Measurements from ENCODE around the gene NFIB. TPM values are rescaled to one million over a fixed set of nuclear protein-coding genes. Genes with fewer than 3 reads are reported as not detected.

The NFIB gene
- total RNA-seq, 2 experiments from 2014 or later = not detected

- Mint-ChIP-seq H3K27me3 (no peaks in the 10 kb centered on the region), H3K27ac (no peak overlapping the region), H3K4me1 (no peaks in the 10 kb centered on the region), H3K4me3 (no peak overlapping the region), H3K9me3 (no peaks in the 10 kb centered on the region), H3K36me3 (ENCODE audit: low read depth) (no peaks in the 10 kb centered on the region)
- ChIA-PET POLR2A (no interaction called here), CTCF (no interaction called here)
- no peak for DNase-seq
Measured at GRCh38 chr9:14164908-14165307, 149.0 kb downstream of the NFIB start.

- H3K27me3 Mint-ChIP-seq = no peaks in the 10 kb centered on the region
- ChIA-PET POLR2A (no interaction called here), CTCF (no interaction called here)
- no peak overlapping the region for H3K27ac Mint-ChIP-seq
- no peak overlapping the region for H3K4me3 Mint-ChIP-seq
- peaks cover 3% of the 10 kb centered on the region for H3K4me1 Mint-ChIP-seq
- DNase-seq = no peak
- no peaks in the 10 kb centered on the region for H3K9me3 Mint-ChIP-seq
- H3K36me3 Mint-ChIP-seq (ENCODE audit: low read depth) = no peaks in the 10 kb centered on the region
Measured at GRCh38 chr9:14159440-14160216, 154.3 kb downstream of the NFIB start.

GRCh38 chr9:14158916-14159315 lies 155.0 kb downstream of the NFIB start:
- no peaks in the 10 kb centered on the region for H3K9me3 Mint-ChIP-seq
- H3K27ac Mint-ChIP-seq = no peak overlapping the region
- no peak overlapping the region for H3K4me3 Mint-ChIP-seq
- peaks cover 3% of the 10 kb centered on the region for H3K4me1 Mint-ChIP-seq
- H3K27me3 Mint-ChIP-seq = no peaks in the 10 kb centered on the region
- ChIA-PET CTCF (no interaction called here), POLR2A (no interaction called here)
- no peak for DNase-seq
- no peaks in the 10 kb centered on the region for H3K36me3 Mint-ChIP-seq (ENCODE audit: low read depth)

GRCh38 chr9:14158136-14158813 lies 155.7 kb downstream of the NFIB start:
- Mint-ChIP-seq H3K9me3 (no peaks in the 10 kb centered on the region), H3K27me3 (no peaks in the 10 kb centered on the region), H3K4me1 (peaks cover 3% of the 10 kb centered on the region), H3K36me3 (ENCODE audit: low read depth) (no peaks in the 10 kb centered on the region), H3K4me3 (no peak overlapping the region), H3K27ac (no peak overlapping the region)
- DNase-seq = no peak
- CTCF ChIA-PET = no interaction called here
- POLR2A ChIA-PET = no interaction called here

- H3K4me3 Mint-ChIP-seq = no peak overlapping the region
- H3K27me3 Mint-ChIP-seq = no peaks in the 10 kb centered on the region
- H3K36me3 Mint-ChIP-seq (ENCODE audit: low read depth) = no peaks in the 10 kb centered on the region
- POLR2A ChIA-PET = no interaction called here
- no peak for DNase-seq
- peaks cover 3% of the 10 kb centered on the region for H3K4me1 Mint-ChIP-seq
- no peak overlapping the region for H3K27ac Mint-ChIP-seq
- CTCF ChIA-PET = no interaction called here
- H3K9me3 Mint-ChIP-seq = no peaks in the 10 kb centered on the region
Measured at GRCh38 chr9:14157191-14157590, 156.8 kb downstream of the NFIB start.

- H3K36me3 Mint-ChIP-seq (ENCODE audit: low read depth) = no peaks in the 10 kb centered on the region
- H3K4me3 Mint-ChIP-seq = no peak overlapping the region
- POLR2A ChIA-PET = no interaction called here
- H3K27me3 Mint-ChIP-seq = no peaks in the 10 kb centered on the region
- DNase-seq = no peak
- no peaks in the 10 kb centered on the region for H3K9me3 Mint-ChIP-seq
- CTCF ChIA-PET = no interaction called here
- no peak overlapping the region for H3K27ac Mint-ChIP-seq
- peaks cover 3% of the 10 kb centered on the region for H3K4me1 Mint-ChIP-seq
Measured at GRCh38 chr9:14156046-14156445, 157.9 kb downstream of the NFIB start.

- no peak overlapping the region for H3K27ac Mint-ChIP-seq
- H3K9me3 Mint-ChIP-seq = no peaks in the 10 kb centered on the region
- ChIA-PET CTCF (no interaction called here), POLR2A (no interaction called here)
- peaks cover 3% of the 10 kb centered on the region for H3K4me1 Mint-ChIP-seq
- no peak overlapping the region for H3K4me3 Mint-ChIP-seq
- H3K36me3 Mint-ChIP-seq (ENCODE audit: low read depth) = no peaks in the 10 kb centered on the region
- H3K27me3 Mint-ChIP-seq = no peaks in the 10 kb centered on the region
- DNase-seq = no peak
Measured at GRCh38 chr9:14155237-14155636, 158.7 kb downstream of the NFIB start.

- H3K9me3 Mint-ChIP-seq = no peaks in the 10 kb centered on the region
- H3K4me1 Mint-ChIP-seq = peaks cover 3% of the 10 kb centered on the region
- ChIA-PET CTCF (no interaction called here), POLR2A (interaction anchor here (0.8 kb wide), 1 partner anchor 119 kb away, joined by 3 read pairs; no protein-coding TSS in a partner anchor)
- H3K4me3 Mint-ChIP-seq = no peak overlapping the region
- no peaks in the 10 kb centered on the region for H3K36me3 Mint-ChIP-seq (ENCODE audit: low read depth)
- no peaks in the 10 kb centered on the region for H3K27me3 Mint-ChIP-seq
- no peak for DNase-seq
- no peak overlapping the region for H3K27ac Mint-ChIP-seq
Measured at GRCh38 chr9:14153310-14153720, 160.6 kb downstream of the NFIB start.

- H3K4me3 Mint-ChIP-seq = no peak overlapping the region
- CTCF ChIA-PET = no interaction called here
- no peak for DNase-seq
- POLR2A ChIA-PET = no interaction called here
- H3K9me3 Mint-ChIP-seq = no peaks in the 10 kb centered on the region
- no peaks in the 10 kb centered on the region for H3K36me3 Mint-ChIP-seq (ENCODE audit: low read depth)
- H3K27ac Mint-ChIP-seq = no peak overlapping the region
- no peaks in the 10 kb centered on the region for H3K27me3 Mint-ChIP-seq
- peaks cover 3% of the 10 kb centered on the region for H3K4me1 Mint-ChIP-seq
Measured at GRCh38 chr9:14151451-14151850, 162.5 kb downstream of the NFIB start.

- Mint-ChIP-seq H3K27ac (no peak overlapping the region), H3K4me1 (no peaks in the 10 kb centered on the region), H3K36me3 (ENCODE audit: low read depth) (no peaks in the 10 kb centered on the region), H3K27me3 (no peaks in the 10 kb centered on the region), H3K4me3 (no peak overlapping the region), H3K9me3 (no peaks in the 10 kb centered on the region)
- no peak for DNase-seq
- ChIA-PET POLR2A (no interaction called here), CTCF (no interaction called here)
Measured at GRCh38 chr9:14148501-14149103, 165.3 kb downstream of the NFIB start.

- Mint-ChIP-seq H3K9me3 (no peaks in the 10 kb centered on the region), H3K27ac (no peak overlapping the region), H3K27me3 (no peaks in the 10 kb centered on the region), H3K4me3 (no peak overlapping the region), H3K36me3 (ENCODE audit: low read depth) (no peaks in the 10 kb centered on the region), H3K4me1 (no peaks in the 10 kb centered on the region)
- DNase-seq = no peak
- ChIA-PET CTCF (no interaction called here), POLR2A (no interaction called here)
Measured at GRCh38 chr9:14147738-14148137, 166.2 kb downstream of the NFIB start.

- POLR2A ChIA-PET = no interaction called here
- Mint-ChIP-seq H3K9me3 (no peaks in the 10 kb centered on the region), H3K4me3 (no peak overlapping the region), H3K4me1 (no peaks in the 10 kb centered on the region), H3K27me3 (no peaks in the 10 kb centered on the region), H3K27ac (no peak overlapping the region), H3K36me3 (ENCODE audit: low read depth) (no peaks in the 10 kb centered on the region)
- DNase-seq = no peak
- CTCF ChIA-PET = no interaction called here
Measured at GRCh38 chr9:14146201-14146874, 167.6 kb downstream of the NFIB start.

GRCh38 chr9:14144215-14144614 lies 169.7 kb downstream of the NFIB start:
- H3K9me3 Mint-ChIP-seq = no peaks in the 10 kb centered on the region
- ChIA-PET POLR2A (no interaction called here), CTCF (no interaction called here)
- no peak for DNase-seq
- H3K27ac Mint-ChIP-seq = no peak overlapping the region
- H3K27me3 Mint-ChIP-seq = no peaks in the 10 kb centered on the region
- no peaks in the 10 kb centered on the region for H3K4me1 Mint-ChIP-seq
- H3K4me3 Mint-ChIP-seq = no peak overlapping the region
- no peaks in the 10 kb centered on the region for H3K36me3 Mint-ChIP-seq (ENCODE audit: low read depth)

All from activated CD4-positive, alpha-beta memory T cell treated with anti-CD3 and anti-CD28 coated beads, Interleukin-2, amount 10 ng/mL, durations not matched to agents 7 days and 5 days (primary cell).